Vagina (tissue), 2 donors: ENCODE results near the gene FAM107B.

Experiments
- POLR2A ChIP-seq, 2 donors: fragments of 450-650 bp; IDR thresholded peaks; one replicate each; pipeline ENCODE4 v1.6.1; 2017; ENCODE audit warnings: antibody characterized with exemption in 2 of 2, mild to moderate bottlenecking in 2 of 2, moderate library complexity in 2 of 2
- TF ChIP-seq, protein P1 (sequence below), 3 experiments: fragments of 450-650 bp in 2 of 3; fragments of 200-600 bp in 1 of 3; sonication (generic) in 1 of 3; IDR thresholded peaks; one replicate each; pipeline ENCODE4 v1.5.1; 2017 to 2019; ENCODE audit warnings: antibody characterized with exemption in 3 of 3, mild to moderate bottlenecking in 2 of 3, moderate library complexity in 2 of 3

GRCh38 chr10:14757986-14758385 is 16.7 kb downstream of the FAM107B start:
- TF ChIP-seq, protein P1, sequence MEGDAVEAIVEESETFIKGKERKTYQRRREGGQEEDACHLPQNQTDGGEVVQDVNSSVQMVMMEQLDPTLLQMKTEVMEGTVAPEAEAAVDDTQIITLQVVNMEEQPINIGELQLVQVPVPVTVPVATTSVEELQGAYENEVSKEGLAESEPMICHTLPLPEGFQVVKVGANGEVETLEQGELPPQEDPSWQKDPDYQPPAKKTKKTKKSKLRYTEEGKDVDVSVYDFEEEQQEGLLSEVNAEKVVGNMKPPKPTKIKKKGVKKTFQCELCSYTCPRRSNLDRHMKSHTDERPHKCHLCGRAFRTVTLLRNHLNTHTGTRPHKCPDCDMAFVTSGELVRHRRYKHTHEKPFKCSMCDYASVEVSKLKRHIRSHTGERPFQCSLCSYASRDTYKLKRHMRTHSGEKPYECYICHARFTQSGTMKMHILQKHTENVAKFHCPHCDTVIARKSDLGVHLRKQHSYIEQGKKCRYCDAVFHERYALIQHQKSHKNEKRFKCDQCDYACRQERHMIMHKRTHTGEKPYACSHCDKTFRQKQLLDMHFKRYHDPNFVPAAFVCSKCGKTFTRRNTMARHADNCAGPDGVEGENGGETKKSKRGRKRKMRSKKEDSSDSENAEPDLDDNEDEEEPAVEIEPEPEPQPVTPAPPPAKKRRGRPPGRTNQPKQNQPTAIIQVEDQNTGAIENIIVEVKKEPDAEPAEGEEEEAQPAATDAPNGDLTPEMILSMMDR (IDR thresholded peaks at IDR 0.05) = no peak
- TF ChIP-seq POLR2A (IDR thresholded peaks at IDR 0.05) = no peak
